NCI-H82 treated with DMSO at 0.1 percent for 48 hours (cell line): Measurements from ENCODE around the gene SUN2.

Source experiments
- DNase-seq: peaks from one replicate; lab custom pipeline; 2025; ENCODE audit not compliant: unreplicated experiment; lab: John Stamatoyannopoulos, UW

SUN2 gene

GRCh38 chr22:38754751-38755154, 1.0 kb downstream of the SUN2 start:
- no peak for DNase-seq

GRCh38 chr22:38753948-38754750, 1.6 kb downstream of the SUN2 start:
- DNase-seq, result no peak

- no peak for DNase-seq
These were observed 4.1 kb downstream of the SUN2 start for GRCh38 chr22:38751422-38752346.

GRCh38 chr22:38751066-38751421, 4.8 kb downstream of the SUN2 start:
- no peak for DNase-seq

GRCh38 chr22:38750638-38751037, 5.2 kb downstream of the SUN2 start:
- no peak for DNase-seq

GRCh38 chr22:38750104-38750503, 5.7 kb downstream of the SUN2 start:
- DNase-seq, result no peak

- no peak for DNase-seq
These were observed 7.2 kb downstream of the SUN2 start for GRCh38 chr22:38748487-38749136.

GRCh38 chr22:38745676-38746460, 9.9 kb downstream of the SUN2 start:
- no peak for DNase-seq

GRCh38 chr22:38744981-38745380, 10.8 kb downstream of the SUN2 start:
- DNase-seq, result no peak

- no peak for DNase-seq
These were observed 13.4 kb downstream of the SUN2 start for GRCh38 chr22:38742176-38742942.

- no peak for DNase-seq
These were observed 14.2 kb downstream of the SUN2 start for GRCh38 chr22:38741576-38741975.

- DNase-seq, result no peak
These were observed 14.6 kb downstream of the SUN2 start for GRCh38 chr22:38741166-38741565.

GRCh38 chr22:38740754-38741153, 15.0 kb downstream of the SUN2 start:
- DNase-seq, result no peak

GRCh38 chr22:38740116-38740723, 15.6 kb downstream of the SUN2 start:
- DNase-seq, result no peak

GRCh38 chr22:38739300-38740055, 16.3 kb downstream of the SUN2 start:
- DNase-seq, result no peak

- DNase-seq, result no peak
These were observed 17.2 kb downstream of the SUN2 start for GRCh38 chr22:38738475-38739070.

GRCh38 chr22:38737302-38738060, 18.3 kb downstream of the SUN2 start:
- no peak for DNase-seq

- no peak for DNase-seq
These were observed 19.6 kb downstream of the SUN2 start for GRCh38 chr22:38736257-38736570.
